ENCODE measurements around the gene GYS2.

The GYS2 gene

DNA sequence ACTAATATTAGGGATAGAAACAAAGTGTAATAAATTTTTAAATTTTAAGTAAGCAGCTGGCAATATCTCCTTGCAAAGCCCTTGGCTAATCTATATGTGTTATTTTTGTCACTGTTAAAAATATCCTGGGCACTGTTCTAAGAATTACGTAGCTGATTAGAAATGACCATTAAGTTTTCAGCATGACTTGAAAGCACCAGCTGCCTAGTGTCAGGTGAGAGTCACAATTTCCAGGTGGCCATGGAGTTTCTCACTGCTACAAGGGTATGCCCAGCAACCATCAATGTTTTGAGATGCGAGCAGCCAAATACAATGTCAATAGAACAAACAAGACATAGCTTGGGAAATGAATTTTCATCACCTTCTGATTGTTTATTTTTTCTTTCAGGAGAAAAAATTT is 23.3 kb upstream of the GYS2 start:
- no peaks in the 10 kb centered on the region for H3K27me3 ChIP-seq
- no peak overlapping the region for H3K4me3 ChIP-seq (ENCODE audit: low read depth, low read length)
- TF ChIP-seq, protein P1, sequence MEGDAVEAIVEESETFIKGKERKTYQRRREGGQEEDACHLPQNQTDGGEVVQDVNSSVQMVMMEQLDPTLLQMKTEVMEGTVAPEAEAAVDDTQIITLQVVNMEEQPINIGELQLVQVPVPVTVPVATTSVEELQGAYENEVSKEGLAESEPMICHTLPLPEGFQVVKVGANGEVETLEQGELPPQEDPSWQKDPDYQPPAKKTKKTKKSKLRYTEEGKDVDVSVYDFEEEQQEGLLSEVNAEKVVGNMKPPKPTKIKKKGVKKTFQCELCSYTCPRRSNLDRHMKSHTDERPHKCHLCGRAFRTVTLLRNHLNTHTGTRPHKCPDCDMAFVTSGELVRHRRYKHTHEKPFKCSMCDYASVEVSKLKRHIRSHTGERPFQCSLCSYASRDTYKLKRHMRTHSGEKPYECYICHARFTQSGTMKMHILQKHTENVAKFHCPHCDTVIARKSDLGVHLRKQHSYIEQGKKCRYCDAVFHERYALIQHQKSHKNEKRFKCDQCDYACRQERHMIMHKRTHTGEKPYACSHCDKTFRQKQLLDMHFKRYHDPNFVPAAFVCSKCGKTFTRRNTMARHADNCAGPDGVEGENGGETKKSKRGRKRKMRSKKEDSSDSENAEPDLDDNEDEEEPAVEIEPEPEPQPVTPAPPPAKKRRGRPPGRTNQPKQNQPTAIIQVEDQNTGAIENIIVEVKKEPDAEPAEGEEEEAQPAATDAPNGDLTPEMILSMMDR (IDR thresholded peaks at IDR 0.05; ENCODE audit: low read depth, low read length): no peak
- H3K4me1 ChIP-seq: no peaks in the 10 kb centered on the region
- H3K36me3 ChIP-seq: no peaks in the 10 kb centered on the region; the same call in 1 of the 2 replicates
- no peak for DNase-seq
- H3K9me3 ChIP-seq: no peaks in the 10 kb centered on the region

DNA sequence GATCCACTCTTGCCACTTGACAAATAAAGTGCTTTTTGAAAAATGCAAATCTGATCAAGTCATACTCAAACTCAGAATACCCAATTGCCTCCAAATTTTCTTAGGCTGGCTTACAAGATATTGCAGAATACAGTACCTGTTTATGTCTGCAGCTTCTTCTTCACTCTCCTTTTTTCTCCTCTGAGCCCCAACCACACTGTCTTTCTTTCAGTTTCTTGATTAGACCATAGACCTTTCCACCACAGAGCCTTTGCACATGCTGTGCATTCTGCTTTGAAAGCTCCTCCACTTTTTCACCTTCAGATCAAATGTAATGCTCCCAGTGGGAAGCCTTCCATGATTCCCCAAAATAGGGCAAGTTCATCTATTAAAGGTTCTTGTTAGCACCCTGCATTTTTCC is 13.9 kb upstream of the GYS2 start:
- H3K9me3 ChIP-seq: 0 out of 2 replicates have a peak, but pooled peaks cover 4% of the 10 kb centered on the region
- H3K36me3 ChIP-seq: no peaks in the 10 kb centered on the region; the same call in 1 of the 2 replicates
- TF ChIP-seq, protein P1 (IDR thresholded peaks at IDR 0.05; ENCODE audit: low read depth, low read length): no peak
- H3K4me1 ChIP-seq: no peaks in the 10 kb centered on the region
- H3K4me3 ChIP-seq (ENCODE audit: low read depth, low read length): no peak overlapping the region
- DNase-seq: no peak
- no peaks in the 10 kb centered on the region for H3K27me3 ChIP-seq

DNA sequence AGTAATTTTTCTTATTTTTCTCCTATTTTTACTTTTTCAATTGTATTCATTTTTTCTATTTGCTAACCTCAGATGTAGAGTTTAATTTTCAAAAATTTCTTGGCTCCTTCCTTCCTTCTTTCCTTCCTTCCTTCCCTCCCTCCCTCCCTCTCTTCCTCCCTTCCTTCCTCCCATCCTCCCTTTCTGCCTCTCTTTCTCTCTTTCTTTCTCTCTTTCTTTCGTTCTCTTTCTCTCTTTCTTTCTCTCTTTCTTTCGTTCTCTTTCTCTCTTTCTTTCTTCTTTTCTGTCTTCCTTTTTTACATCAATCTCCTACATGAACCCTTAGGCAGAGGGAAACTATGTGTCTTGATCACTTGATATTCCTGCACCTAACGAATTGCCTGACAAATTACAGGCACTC is 12.4 kb upstream of the GYS2 start:
- no peaks in the 10 kb centered on the region; the same call in 1 of the 2 replicates for H3K36me3 ChIP-seq
- DNase-seq: no peak
- no peaks in the 10 kb centered on the region for H3K27me3 ChIP-seq

DNA sequence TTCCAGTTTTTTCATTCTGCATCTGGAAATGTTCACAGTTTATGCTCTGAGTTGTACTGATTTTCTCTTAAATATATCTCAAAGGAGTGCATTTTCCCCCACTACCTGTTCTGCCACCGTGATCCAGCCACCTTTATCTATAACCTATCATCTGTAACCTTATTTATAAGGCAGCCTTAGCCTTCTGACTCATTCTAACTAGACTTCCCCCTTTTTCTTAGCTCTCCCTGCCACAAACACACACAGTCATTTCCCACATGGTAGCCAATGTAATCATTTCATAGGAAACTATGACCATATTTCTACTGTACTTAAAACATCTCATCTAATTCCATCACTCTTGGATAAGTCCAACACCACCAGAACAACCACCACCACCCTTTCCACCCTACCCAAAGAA is 10.8 kb upstream of the GYS2 start:
- Histone ChIP-seq H3K4me1 (no peaks in the 10 kb centered on the region), H3K27me3 (no peaks in the 10 kb centered on the region), H3K36me3 (no peaks in the 10 kb centered on the region; the same call in 1 of the 2 replicates), H3K4me3 (ENCODE audit: low read depth, low read length) (no peak overlapping the region), H3K9me3 (0 out of 2 replicates have a peak, but pooled peaks cover 4% of the 10 kb centered on the region)
- TF ChIP-seq, protein P1 (IDR thresholded peaks at IDR 0.05; ENCODE audit: low read depth, low read length): no peak
- no peak for DNase-seq

More for the DNA sequence above, 12.4 kb upstream of the GYS2 start:
- 0 out of 2 replicates have a peak, but pooled peaks cover 4% of the 10 kb centered on the region for H3K9me3 ChIP-seq
- TF ChIP-seq, protein P1 (IDR thresholded peaks at IDR 0.05; ENCODE audit: low read depth, low read length): no peak
- H3K4me3 ChIP-seq (ENCODE audit: low read depth, low read length): no peak overlapping the region
- no peaks in the 10 kb centered on the region for H3K4me1 ChIP-seq

DNA sequence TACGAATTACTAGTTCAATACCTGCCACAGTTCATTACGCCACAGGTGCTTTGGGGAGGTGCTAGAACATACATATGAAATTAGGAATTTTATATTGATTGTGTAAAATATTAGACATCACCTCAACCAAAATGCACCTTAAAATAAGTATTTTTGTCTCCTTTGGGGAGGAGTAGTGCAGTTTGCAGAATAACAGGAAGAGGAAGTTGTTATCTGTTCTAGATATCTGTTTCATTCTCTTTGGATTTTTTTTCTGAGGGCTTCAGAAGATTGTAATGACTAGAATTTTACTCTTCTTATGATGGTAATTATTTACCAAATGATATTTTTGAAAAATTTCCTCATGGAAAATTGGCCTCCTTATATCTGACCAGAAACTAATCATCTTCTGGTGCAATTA is 9.9 kb upstream of the GYS2 start:
- Histone ChIP-seq H3K9me3 (0 out of 2 replicates have a peak, but pooled peaks cover 4% of the 10 kb centered on the region), H3K36me3 (no peaks in the 10 kb centered on the region; the same call in 1 of the 2 replicates), H3K27me3 (no peaks in the 10 kb centered on the region), H3K4me3 (ENCODE audit: low read depth, low read length) (no peak overlapping the region), H3K4me1 (no peaks in the 10 kb centered on the region)
- DNase-seq: no peak
- TF ChIP-seq, protein P1 (IDR thresholded peaks at IDR 0.05; ENCODE audit: low read depth, low read length): no peak

DNA sequence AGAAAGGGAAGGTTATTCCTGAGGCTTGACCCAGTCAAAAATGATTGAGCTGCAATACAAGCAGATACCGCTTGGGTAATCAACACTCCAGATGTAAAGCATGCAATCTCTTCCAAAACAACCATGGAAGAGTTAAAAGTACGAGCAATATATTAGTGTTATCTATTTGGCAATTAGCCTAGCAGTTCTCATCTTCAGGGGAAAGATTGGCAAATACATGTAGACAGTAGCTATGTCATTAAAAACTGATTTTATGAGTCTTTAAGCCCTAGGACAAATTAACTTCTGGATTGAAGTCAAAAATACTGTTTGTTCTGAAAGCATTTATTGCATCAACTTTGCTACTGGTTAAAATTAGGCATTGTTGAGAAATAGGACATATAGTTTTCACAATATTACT is 9.3 kb upstream of the GYS2 start:
- no peak for DNase-seq
- no peak overlapping the region for H3K4me3 ChIP-seq (ENCODE audit: low read depth, low read length)
- no peaks in the 10 kb centered on the region for H3K4me1 ChIP-seq

More for the DNA sequence above, 9.3 kb upstream of the GYS2 start:
- TF ChIP-seq, protein P1 (IDR thresholded peaks at IDR 0.05; ENCODE audit: low read depth, low read length): peak; percentile 49
- 0 out of 2 replicates have a peak, but pooled peaks cover 4% of the 10 kb centered on the region for H3K9me3 ChIP-seq
- H3K27me3 ChIP-seq: no peaks in the 10 kb centered on the region
- H3K36me3 ChIP-seq: no peaks in the 10 kb centered on the region; the same call in 1 of the 2 replicates

Data from BE2C (cell line).